Neural progenitor cell (in vitro differentiated cells): ENCODE measurements around the gene F8.

Source experiments
- CTCF ChIP-seq: fragments of 200-600 bp; sonication (generic); IDR thresholded peaks from 2 replicates; pipeline ENCODE4 v1.5.1; 2017; ENCODE audit warnings: antibody characterized with exemption, mild to moderate bottlenecking
- EZH2 ChIP-seq: fragments of 200-600 bp; sonication (generic); IDR thresholded peaks from 2 replicates; pipeline ENCODE4 v1.6.1; 2017; ENCODE audit warnings: antibody characterized with exemption, mild to moderate bottlenecking, moderate library complexity

DNA sequence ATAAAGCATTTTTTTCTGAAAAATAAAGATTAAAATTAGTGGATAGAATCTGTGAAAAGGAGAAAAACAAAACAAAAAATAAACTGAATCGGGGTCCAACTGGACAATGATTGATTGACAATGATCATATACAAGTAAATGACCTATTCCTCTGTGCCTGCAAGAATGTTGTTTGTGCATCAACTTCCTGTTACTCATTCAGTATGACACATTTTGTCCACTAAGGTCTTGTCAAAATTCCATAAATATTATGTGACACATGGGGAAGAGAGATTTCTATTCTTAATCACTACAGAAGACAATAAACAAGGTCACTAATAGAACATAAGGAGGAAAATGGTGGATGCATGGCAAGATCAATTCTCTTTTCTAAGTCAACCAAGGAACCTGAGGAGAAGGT, 54.9 kb downstream of the F8 start:
- TF ChIP-seq EZH2 (no peak), CTCF (no peak)
